Suprapubic skin (tissue), 3 donors: ENCODE measurements around the gene MAPK1IP1L.

Source experiments
- CTCF ChIP-seq, 2 donors: fragments of 200-600 bp in 1 of 2; fragments of 450-650 bp in 1 of 2; sonication (generic) in 1 of 2; IDR thresholded peaks; one replicate each; pipeline ENCODE4 v1.5.1; 2016 to 2019; ENCODE audit warnings: antibody characterized with exemption in 2 of 2, mild to moderate bottlenecking in 1 of 2, moderate library complexity in 1 of 2
- POLR2A ChIP-seq, 2 donors: fragments of 450-650 bp; IDR thresholded peaks; one replicate each; pipeline ENCODE4 v1.6.1; 2017; ENCODE audit warnings: antibody characterized with exemption in 2 of 2, mild to moderate bottlenecking in 2 of 2, moderate library complexity in 2 of 2

- TF ChIP-seq CTCF (IDR thresholded peaks at IDR 0.05) = no peak
- no peak for TF ChIP-seq POLR2A (IDR thresholded peaks at IDR 0.05)
Measured at GRCh38 chr14:55084401-55085059, 33.1 kb downstream of the MAPK1IP1L start.
